ENCODE results near the gene UBE2A. TPM values are rescaled to one million over a fixed set of nuclear protein-coding genes. Genes with fewer than 3 reads are reported as not detected.

The UBE2A gene
- total RNA-seq = 10 to 100 TPM; 28.1 to 41.7 (median 35.9) TPM

GRCh38 chrX:119574394-119575266 lies at the start of gene UBE2A:
UBE2A (plus strand) TSS chrX:119574563; CDS start chrX:119574712, 149 bp downstream.
- ATAC-seq (peak; percentile 88 to 95), DNase-seq (peak; percentile 82 to 89)
- intact Hi-C loops (cut with DNase I; ENCODE audit: low total_unique reads) = loop anchor here (1.0 to 10.0 kb wide), 4 partner anchors 9 to 300 kb away; partner anchors contain the start of genes NDUFA1, RNF113A, SLC25A5 and STEEP1
- no peaks in the 10 kb centered on the region for H3K36me3 ChIP-seq
- TF ChIP-seq POLR2A (IDR thresholded peaks at IDR 0.05) (peak; percentile 80 to 88), CTCF (IDR thresholded peaks at IDR 0.05 in 4 of 5, conservative IDR thresholded peaks at IDR 0.05 in 1 of 5) (peak in 4 of 5 experiments; percentile 21 to 53 (median 38))
- H3K4me1 ChIP-seq = peaks cover 0 to 7% of the 10 kb centered on the region in 2 donors
- H3K9me3 ChIP-seq = no peaks in the 10 kb centered on the region
- H3K27ac ChIP-seq = peak within 1 kb of the TSS; percentile 84 to 96 (median 94)
- in situ Hi-C loops (cut with MboI; ENCODE audit: low sequenced_read_pairs in 4 of 4) = no loop called here
- H3K4me3 ChIP-seq = peak within 1 kb of the TSS; percentile 66 to 75 (median 72)
- no peaks in the 10 kb centered on the region for H3K27me3 ChIP-seq

- no peaks in the 10 kb centered on the region for H3K27me3 ChIP-seq
- H3K9me3 ChIP-seq = no peaks in the 10 kb centered on the region
- no peak overlapping the region for H3K4me3 ChIP-seq
- TF ChIP-seq POLR2A (IDR thresholded peaks at IDR 0.05) (no peak), CTCF (IDR thresholded peaks at IDR 0.05 in 4 of 5, conservative IDR thresholded peaks at IDR 0.05 in 1 of 5) (no peak)
- ATAC-seq (no peak), DNase-seq (no peak)
- intact Hi-C loops (cut with DNase I; ENCODE audit: low total_unique reads) = no loop called here
- H3K4me1 ChIP-seq = no peaks in the 10 kb centered on the region
- in situ Hi-C loops (cut with MboI; ENCODE audit: low sequenced_read_pairs in 4 of 4) = no loop called here
- no peak overlapping the region for H3K27ac ChIP-seq
- no peaks in the 10 kb centered on the region for H3K36me3 ChIP-seq
These were observed 44.8 kb upstream of the UBE2A start for GRCh38 chrX:119529345-119530276.

GRCh38 chrX:119537487-119537886 lies 36.9 kb upstream of the UBE2A start:
- no peak for DNase-seq
- TF ChIP-seq CTCF (IDR thresholded peaks at IDR 0.05 in 4 of 5, conservative IDR thresholded peaks at IDR 0.05 in 1 of 5) (no peak), POLR2A (IDR thresholded peaks at IDR 0.05) (no peak)
- in situ Hi-C loops (cut with MboI; ENCODE audit: low sequenced_read_pairs in 4 of 4) (no loop called here), intact Hi-C loops (cut with DNase I; ENCODE audit: low total_unique reads) (no loop called here)
- no peak overlapping the region for H3K27ac ChIP-seq
- H3K4me3 ChIP-seq = no peak overlapping the region
- H3K4me1 ChIP-seq = no peaks in the 10 kb centered on the region
- peaks cover 0 to 6% of the 10 kb centered on the region in 2 donors for H3K36me3 ChIP-seq
- no peak for ATAC-seq
- no peaks in the 10 kb centered on the region for H3K27me3 ChIP-seq
- no peaks in the 10 kb centered on the region for H3K9me3 ChIP-seq

- H3K9me3 ChIP-seq = no peaks in the 10 kb centered on the region
- peaks cover 0 to 6% of the 10 kb centered on the region in 2 donors for H3K36me3 ChIP-seq
- no peak overlapping the region for H3K27ac ChIP-seq
- H3K4me1 ChIP-seq = no peaks in the 10 kb centered on the region
- no peak overlapping the region for H3K4me3 ChIP-seq
- ATAC-seq = no peak
- no peak for DNase-seq
- intact Hi-C loops (cut with DNase I; ENCODE audit: low total_unique reads) = no loop called here
- in situ Hi-C loops (cut with MboI; ENCODE audit: low sequenced_read_pairs in 4 of 4) = no loop called here
- TF ChIP-seq POLR2A (IDR thresholded peaks at IDR 0.05) = no peak
- no peak for TF ChIP-seq CTCF (IDR thresholded peaks at IDR 0.05 in 4 of 5, conservative IDR thresholded peaks at IDR 0.05 in 1 of 5)
- H3K27me3 ChIP-seq = no peaks in the 10 kb centered on the region
These were observed 34.5 kb upstream of the UBE2A start for GRCh38 chrX:119539872-119540271.
